ENCODE results near the gene DUS2. TPM values are rescaled to one million over a fixed set of nuclear protein-coding genes. Genes with fewer than 3 reads are reported as not detected.

DUS2 gene
- total and polyA plus RNA-seq, 8 donors: 2.7 to 6.2 (median 4.5) TPM

DNA sequence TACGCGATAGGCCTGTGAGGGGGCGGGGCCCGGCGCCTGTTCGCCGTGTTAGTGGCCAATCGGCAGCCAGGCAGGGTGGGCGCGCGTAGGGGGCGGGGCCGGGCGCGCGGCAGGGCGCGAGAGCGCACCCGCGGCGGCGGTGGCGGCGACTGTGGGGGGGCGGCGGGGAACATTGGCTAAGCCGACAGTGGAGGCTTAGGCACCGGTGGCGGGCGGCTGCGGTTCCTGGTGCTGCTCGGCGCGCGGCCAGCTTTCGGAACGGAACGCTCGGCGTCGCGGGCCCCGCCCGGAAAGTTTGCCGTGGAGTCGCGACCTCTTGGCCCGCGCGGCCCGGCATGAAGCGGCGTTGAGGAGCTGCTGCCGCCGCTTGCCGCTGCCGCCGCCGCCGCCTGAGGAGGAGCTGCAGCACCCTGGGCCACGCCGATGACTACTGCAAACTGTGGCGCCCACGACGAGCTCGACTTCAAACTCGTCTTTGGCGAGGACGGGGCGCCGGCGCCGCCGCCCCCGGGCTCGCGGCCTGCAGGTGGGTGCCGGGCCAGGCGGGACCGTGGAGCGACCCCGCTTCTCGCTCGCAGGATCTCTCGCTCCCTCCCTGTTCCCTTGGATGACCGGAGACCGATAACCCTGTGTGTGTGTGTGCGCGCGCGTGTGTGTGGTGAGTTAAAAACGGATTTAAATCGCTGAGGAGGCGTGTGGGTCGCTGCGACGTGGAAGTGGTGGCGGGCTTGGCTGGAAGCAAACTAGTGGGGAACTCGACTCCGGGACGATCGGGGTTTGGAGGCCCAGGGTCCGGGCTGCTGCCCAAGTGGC, 62.4 kb downstream of the DUS2 start, which contains the start of gene NFATC3:
Gene NFATC3, plus strand, starts transcription at position 112 of the 813 bp plus-strand sequence. Its CDS starts 312 bp downstream, at position 424.
- Histone ChIP-seq H3K9me3 (no peaks in the 10 kb centered on the region), H3K27me3 (no peaks in the 10 kb centered on the region), H3K4me1 (peaks cover 13 to 31% (median 27%) of the 10 kb centered on the region in 3 donors), H3K36me3 (no peaks in the 10 kb centered on the region), H3K4me3 (peak within 1 kb of the TSS; percentile 73 to 89 (median 81)), H3K27ac (peak within 1 kb of the TSS; percentile 84 to 93 (median 90))
- intact Hi-C loops (cut with DNase I): loop anchor here in 2 of 3 donors (10.0 kb wide), 2 partner anchors 139 to 149 kb away; partner anchors contain the start of gene ESRP2 (in 1 of the 2)
- 0 to 1% methylated on average over 84 to 104 of the region's 104 CpGs for WGBS, 2 donors
- DNase-seq (peak; percentile 98 to 99 (median 99)), ATAC-seq (peak; percentile 89 to 95 (median 94)), FAIRE-seq (no peak)
- no peak for TF ChIP-seq CTCF (IDR thresholded peaks at IDR 0.05)

- peak overlapping the region; percentile 73 to 89 (median 81) for H3K4me3 ChIP-seq
- no peaks in the 10 kb centered on the region for H3K9me3 ChIP-seq
- DNase-seq (no peak), ATAC-seq (peak in 2 of 4 donors; percentile 10 to 17), FAIRE-seq (peak; percentile 29)
- H3K27me3 ChIP-seq: no peaks in the 10 kb centered on the region
- peak overlapping the region in 3 of 4 donors; percentile 6 to 93 (median 85) for H3K27ac ChIP-seq
- no peak for TF ChIP-seq CTCF (IDR thresholded peaks at IDR 0.05)
- H3K4me1 ChIP-seq: peaks cover 13 to 40% (median 36%) of the 10 kb centered on the region in 3 donors
- H3K36me3 ChIP-seq: no peaks in the 10 kb centered on the region
- intact Hi-C loops (cut with DNase I): loop anchor here in 2 of 3 donors (10.0 kb wide), 2 partner anchors 138 to 148 kb away; partner anchors contain the start of gene ESRP2 (in 1 of the 2)
- WGBS, 2 donors: 6 to 14% methylated on average over 6 of the region's 6 CpGs
Observed at GRCh38 chr16:68086336-68086841, 63.3 kb downstream of the DUS2 start.

GRCh38 chr16:68086860-68087268, 63.8 kb downstream of the DUS2 start:
- Histone ChIP-seq H3K36me3 (no peaks in the 10 kb centered on the region), H3K27ac (peak overlapping the region in 1 of 4 donors; percentile 85), H3K9me3 (no peaks in the 10 kb centered on the region), H3K4me3 (peak overlapping the region in 3 of 4 donors; percentile 73 to 83 (median 79)), H3K27me3 (no peaks in the 10 kb centered on the region), H3K4me1 (peaks cover 13 to 43% (median 40%) of the 10 kb centered on the region in 3 donors)
- intact Hi-C loops (cut with DNase I): loop anchor here in 2 of 3 donors (10.0 kb wide), 2 partner anchors 138 to 148 kb away; partner anchors contain the start of gene ESRP2 (in 1 of the 2)
- no peak for DNase-seq
- 23 to 28% methylated on average over 6 of the region's 6 CpGs for WGBS, 2 donors
- FAIRE-seq: no peak
- no peak for TF ChIP-seq CTCF (IDR thresholded peaks at IDR 0.05)
- ATAC-seq: no peak

- DNase-seq (no peak), FAIRE-seq (no peak), ATAC-seq (no peak)
- Histone ChIP-seq H3K9me3 (no peaks in the 10 kb centered on the region), H3K27me3 (no peaks in the 10 kb centered on the region), H3K27ac (no peak overlapping the region), H3K4me3 (no peak overlapping the region), H3K36me3 (no peaks in the 10 kb centered on the region), H3K4me1 (peaks cover 13 to 43% (median 42%) of the 10 kb centered on the region in 3 donors)
- WGBS, 2 donors: 81 to 86% methylated on average over 2 of the region's 2 CpGs
- intact Hi-C loops (cut with DNase I): loop anchor here in 2 of 3 donors (10.0 kb wide), 2 partner anchors 137 to 147 kb away; partner anchors contain the start of gene ESRP2 (in 1 of the 2)
- TF ChIP-seq CTCF (IDR thresholded peaks at IDR 0.05): no peak
Observed at GRCh38 chr16:68087688-68088087, 64.6 kb downstream of the DUS2 start.
